Activated CD8-positive, alpha-beta T cell treated with anti-CD3 and anti-CD28 coated beads, Interleukin-2, amount 10 ng/mL, durations not matched to agents 7 days and 5 days (primary cell): ENCODE measurements around the gene RAPGEF6. TPM values are rescaled to one million over a fixed set of nuclear protein-coding genes. Genes with fewer than 3 reads are reported as not detected.
"Not testable (repeated sequence)": the region's sequence is repeated elsewhere in the genome, so short reads cannot be mapped to it uniquely, and the experiment has no call there.

Experiments used
- ATAC-seq: fragments of 150-1000 bp; cut with Tn5 transposase; one replicate; pipeline ENCODE4 v1.10.0; 2021; ENCODE audit warnings: moderate library complexity
- CTCF ChIA-PET: fragments of 350-600 bp; sonication (Branson Sonifier 250); formaldehyde crosslinking; loops from one replicate; lab custom pipeline; 2021; ENCODE audit warnings: antibody characterized with exemption; lab: Charles Lee
- POLR2A ChIA-PET: fragments of 350-600 bp; sonication (Branson Sonifier 250); formaldehyde crosslinking; loops from one replicate; lab custom pipeline; 2021; ENCODE audit warnings: antibody characterized with exemption; lab: Charles Lee
- DNase-seq: peaks from one replicate; pipeline ENCODE4 v3.0.0-alpha.2; 2020
- H3K27ac Mint-ChIP-seq: one replicate; pipeline ENCODE4 v1.8.0; 2021; ENCODE audit warnings: mild to moderate bottlenecking, mixed read lengths
- H3K27me3 Mint-ChIP-seq: one replicate; pipeline ENCODE4 v1.8.0; 2021; ENCODE audit warnings: low read depth, mixed read lengths
- H3K36me3 Mint-ChIP-seq: one replicate; pipeline ENCODE4 v1.8.0; 2021; ENCODE audit warnings: low read depth, mixed read lengths
- H3K4me1 Mint-ChIP-seq: one replicate; pipeline ENCODE4 v1.8.0; 2021; ENCODE audit warnings: low read depth, mixed read lengths
- H3K4me3 Mint-ChIP-seq: one replicate; pipeline ENCODE4 v1.8.0; 2021; ENCODE audit warnings: mild to moderate bottlenecking, mixed read lengths
- H3K9me3 Mint-ChIP-seq: one replicate; pipeline ENCODE4 v1.8.0; 2022; ENCODE audit warnings: mixed read lengths; ENCODE audit not compliant: insufficient read depth
- total RNA-seq, 2 experiments: library from RNA; stranded (reverse); gene quantifications; one replicate each; pipeline ENCODE4 v1.2.3, GENCODE V29; 2021

RAPGEF6 gene, protein sequence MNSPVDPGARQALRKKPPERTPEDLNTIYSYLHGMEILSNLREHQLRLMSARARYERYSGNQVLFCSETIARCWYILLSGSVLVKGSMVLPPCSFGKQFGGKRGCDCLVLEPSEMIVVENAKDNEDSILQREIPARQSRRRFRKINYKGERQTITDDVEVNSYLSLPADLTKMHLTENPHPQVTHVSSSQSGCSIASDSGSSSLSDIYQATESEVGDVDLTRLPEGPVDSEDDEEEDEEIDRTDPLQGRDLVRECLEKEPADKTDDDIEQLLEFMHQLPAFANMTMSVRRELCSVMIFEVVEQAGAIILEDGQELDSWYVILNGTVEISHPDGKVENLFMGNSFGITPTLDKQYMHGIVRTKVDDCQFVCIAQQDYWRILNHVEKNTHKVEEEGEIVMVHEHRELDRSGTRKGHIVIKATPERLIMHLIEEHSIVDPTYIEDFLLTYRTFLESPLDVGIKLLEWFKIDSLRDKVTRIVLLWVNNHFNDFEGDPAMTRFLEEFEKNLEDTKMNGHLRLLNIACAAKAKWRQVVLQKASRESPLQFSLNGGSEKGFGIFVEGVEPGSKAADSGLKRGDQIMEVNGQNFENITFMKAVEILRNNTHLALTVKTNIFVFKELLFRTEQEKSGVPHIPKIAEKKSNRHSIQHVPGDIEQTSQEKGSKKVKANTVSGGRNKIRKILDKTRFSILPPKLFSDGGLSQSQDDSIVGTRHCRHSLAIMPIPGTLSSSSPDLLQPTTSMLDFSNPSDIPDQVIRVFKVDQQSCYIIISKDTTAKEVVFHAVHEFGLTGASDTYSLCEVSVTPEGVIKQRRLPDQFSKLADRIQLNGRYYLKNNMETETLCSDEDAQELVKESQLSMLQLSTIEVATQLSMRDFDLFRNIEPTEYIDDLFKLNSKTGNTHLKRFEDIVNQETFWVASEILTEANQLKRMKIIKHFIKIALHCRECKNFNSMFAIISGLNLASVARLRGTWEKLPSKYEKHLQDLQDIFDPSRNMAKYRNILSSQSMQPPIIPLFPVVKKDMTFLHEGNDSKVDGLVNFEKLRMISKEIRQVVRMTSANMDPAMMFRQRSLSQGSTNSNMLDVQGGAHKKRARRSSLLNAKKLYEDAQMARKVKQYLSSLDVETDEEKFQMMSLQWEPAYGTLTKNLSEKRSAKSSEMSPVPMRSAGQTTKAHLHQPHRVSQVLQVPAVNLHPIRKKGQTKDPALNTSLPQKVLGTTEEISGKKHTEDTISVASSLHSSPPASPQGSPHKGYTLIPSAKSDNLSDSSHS (N-terminal part only)
- 10 to 100 TPM; 36.4 to 40.9 TPM for total RNA-seq

DNA sequence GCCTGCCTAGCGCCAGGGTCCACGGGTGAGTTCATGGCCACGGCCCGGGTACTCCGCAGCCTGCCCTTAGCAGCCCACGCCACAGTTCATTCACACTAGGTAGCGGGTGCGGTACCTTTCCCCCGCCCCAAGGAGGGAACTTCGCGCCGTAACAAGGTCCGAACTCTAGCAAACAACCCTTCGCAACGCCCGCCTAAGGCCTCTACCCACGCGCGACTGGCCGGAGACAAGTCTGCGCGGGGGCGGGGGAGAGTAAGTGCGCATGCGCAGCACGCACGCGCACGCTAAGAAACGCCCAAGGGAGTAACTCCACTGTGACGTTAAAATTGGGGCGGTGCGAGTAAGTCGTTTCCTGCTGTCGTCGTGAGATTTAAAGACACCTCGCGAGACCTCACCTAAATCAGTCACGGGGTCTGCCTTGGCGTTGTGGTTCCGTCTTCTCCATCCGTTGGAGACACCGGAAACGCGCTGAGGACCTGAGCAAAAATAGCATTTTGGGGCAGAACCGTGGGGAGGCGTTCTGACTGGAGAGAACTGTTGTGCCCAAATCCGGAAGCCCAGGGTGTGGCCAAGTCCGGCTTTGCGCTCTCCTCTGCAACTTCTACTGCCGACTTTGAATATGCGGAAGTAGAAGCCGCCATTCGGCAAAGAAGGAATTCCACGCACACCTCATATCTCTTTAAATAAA lies at the start of gene RAPGEF6:
RAPGEF6 (minus strand) TSS at position 234 of the 688 bp plus-strand sequence; CDS start at position 35, 199 bp downstream.
- DNase-seq (peak; percentile 99), ATAC-seq (peak; percentile 91)
- ChIA-PET CTCF (interaction anchor here (1.0 to 1.4 kb wide), 2 partner anchors 46 to 370 kb away, joined by 3 to 14 read pairs; no protein-coding TSS in a partner anchor), POLR2A (interaction anchor here (0.7 to 1.4 kb wide), 8 partner anchors 8 to 659 kb away, joined by 3 to 14 read pairs (median 3); partner anchors contain the start of genes FNIP1 and SLC22A4)
- H3K4me3 Mint-ChIP-seq: peak within 1 kb of the TSS; percentile 87
- no peaks in the 10 kb centered on the region for H3K9me3 Mint-ChIP-seq
- peak within 1 kb of the TSS; percentile 98 for H3K27ac Mint-ChIP-seq
- H3K36me3 Mint-ChIP-seq: peaks cover 8% of the 10 kb centered on the region
- H3K4me1 Mint-ChIP-seq: peaks cover 27% of the 10 kb centered on the region
- no peaks in the 10 kb centered on the region for H3K27me3 Mint-ChIP-seq

DNA sequence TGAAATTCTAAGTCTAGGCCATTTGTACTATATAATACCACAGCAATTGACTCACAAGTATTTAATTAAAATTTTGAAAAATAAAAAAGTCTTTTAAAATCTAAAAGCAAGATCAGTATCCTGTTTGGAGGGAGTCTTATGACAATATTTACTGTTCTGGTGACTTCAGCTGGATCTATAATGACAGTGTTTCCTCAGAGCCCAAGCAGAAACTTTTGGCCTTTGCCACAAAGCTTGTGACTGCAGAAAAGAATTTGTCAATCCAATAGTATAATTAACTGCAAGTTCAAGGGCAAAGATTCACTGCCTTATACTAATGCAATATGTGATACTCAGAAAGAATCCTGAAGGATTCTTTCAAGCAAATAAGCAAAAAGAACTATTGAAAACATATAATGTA lies 49.6 kb upstream of the RAPGEF6 start:
- DNase-seq: no peak
- H3K4me3 Mint-ChIP-seq: no peak overlapping the region
- peaks cover 5% of the 10 kb centered on the region for H3K9me3 Mint-ChIP-seq
- H3K27ac Mint-ChIP-seq: no peak overlapping the region
- no peak for ATAC-seq
- ChIA-PET CTCF (no interaction called here), POLR2A (no interaction called here)
- H3K36me3 Mint-ChIP-seq: peaks cover 25% of the 10 kb centered on the region
- no peaks in the 10 kb centered on the region for H3K27me3 Mint-ChIP-seq
- no peaks in the 10 kb centered on the region for H3K4me1 Mint-ChIP-seq

DNA sequence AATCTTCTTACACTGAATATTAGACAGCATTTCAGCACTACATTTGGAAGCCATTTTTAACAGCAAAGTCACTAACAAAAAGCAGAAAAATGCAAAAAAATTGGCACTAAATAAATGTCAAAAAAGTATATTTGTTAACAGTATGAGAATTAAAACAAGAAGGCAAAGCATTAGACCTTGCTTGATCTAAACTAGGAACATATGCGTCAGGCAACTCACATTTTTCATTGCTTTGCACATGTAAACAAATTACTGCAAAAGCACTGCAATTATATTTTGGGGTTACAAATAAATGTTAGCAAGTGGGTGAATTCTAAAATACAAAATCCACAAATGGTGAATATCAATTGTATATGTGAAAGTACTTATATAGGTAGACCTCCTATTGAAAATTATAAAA lies 49.0 kb upstream of the RAPGEF6 start:
- H3K36me3 Mint-ChIP-seq: peaks cover 26% of the 10 kb centered on the region
- POLR2A ChIA-PET: no interaction called here
- ATAC-seq (no peak), DNase-seq (no peak)
- no peaks in the 10 kb centered on the region for H3K27me3 Mint-ChIP-seq
- no peaks in the 10 kb centered on the region for H3K9me3 Mint-ChIP-seq
- H3K27ac Mint-ChIP-seq: no peak overlapping the region
- CTCF ChIA-PET: no interaction called here
- H3K4me1 Mint-ChIP-seq: no peaks in the 10 kb centered on the region
- H3K4me3 Mint-ChIP-seq: no peak overlapping the region

DNA sequence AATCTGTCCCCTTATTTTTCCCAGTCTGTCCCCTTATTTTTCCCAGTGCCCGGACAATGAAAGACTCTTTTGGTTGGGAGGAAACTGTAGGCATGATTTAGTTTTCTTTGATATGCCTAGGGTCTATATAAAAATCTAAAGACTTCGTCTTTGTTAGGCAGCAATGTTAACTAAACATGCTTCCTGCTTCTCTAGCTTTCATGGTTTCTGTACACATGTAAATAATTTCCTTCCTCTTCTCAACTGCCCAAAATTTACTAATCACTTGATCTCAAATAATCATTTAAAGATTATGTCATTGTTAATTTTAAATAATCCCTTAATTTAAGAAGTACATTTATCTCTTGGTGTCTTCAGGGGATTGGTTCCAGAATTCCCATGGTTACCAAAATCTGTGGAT lies 47.8 kb upstream of the RAPGEF6 start:
- no peak overlapping the region for H3K4me3 Mint-ChIP-seq
- H3K4me1 Mint-ChIP-seq: no peaks in the 10 kb centered on the region
- ChIA-PET POLR2A (no interaction called here), CTCF (no interaction called here)
- H3K27me3 Mint-ChIP-seq: no peaks in the 10 kb centered on the region
- no peak overlapping the region for H3K27ac Mint-ChIP-seq
- DNase-seq (no peak), ATAC-seq (no peak)
- peaks cover 28% of the 10 kb centered on the region for H3K36me3 Mint-ChIP-seq
- H3K9me3 Mint-ChIP-seq: no peaks in the 10 kb centered on the region

DNA sequence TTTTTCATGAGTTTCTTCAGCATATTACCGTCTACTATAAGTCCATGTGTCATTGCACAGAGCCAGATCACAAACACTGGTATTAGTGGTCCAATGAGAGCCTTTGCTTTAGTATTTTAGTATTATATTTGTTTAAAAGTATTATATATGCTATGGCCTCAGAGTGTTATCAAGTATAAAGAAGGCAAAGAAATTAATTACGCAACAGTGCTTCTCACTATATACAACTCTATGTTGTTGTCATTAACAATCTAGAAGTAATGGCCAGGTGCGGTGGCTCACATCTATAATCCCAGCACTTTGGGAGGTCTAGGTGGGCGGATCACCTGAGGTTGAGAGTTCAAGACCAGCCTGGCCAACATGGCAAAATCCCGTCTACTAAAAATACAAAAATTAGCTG lies 47.1 kb upstream of the RAPGEF6 start:
- ATAC-seq (no peak), DNase-seq (no peak)
- ChIA-PET POLR2A (no interaction called here), CTCF (no interaction called here)
- no peak overlapping the region for H3K27ac Mint-ChIP-seq
- no peaks in the 10 kb centered on the region for H3K9me3 Mint-ChIP-seq
- no peak overlapping the region for H3K4me3 Mint-ChIP-seq
- H3K27me3 Mint-ChIP-seq: no peaks in the 10 kb centered on the region
- no peaks in the 10 kb centered on the region for H3K4me1 Mint-ChIP-seq
- peaks cover 30% of the 10 kb centered on the region for H3K36me3 Mint-ChIP-seq

DNA sequence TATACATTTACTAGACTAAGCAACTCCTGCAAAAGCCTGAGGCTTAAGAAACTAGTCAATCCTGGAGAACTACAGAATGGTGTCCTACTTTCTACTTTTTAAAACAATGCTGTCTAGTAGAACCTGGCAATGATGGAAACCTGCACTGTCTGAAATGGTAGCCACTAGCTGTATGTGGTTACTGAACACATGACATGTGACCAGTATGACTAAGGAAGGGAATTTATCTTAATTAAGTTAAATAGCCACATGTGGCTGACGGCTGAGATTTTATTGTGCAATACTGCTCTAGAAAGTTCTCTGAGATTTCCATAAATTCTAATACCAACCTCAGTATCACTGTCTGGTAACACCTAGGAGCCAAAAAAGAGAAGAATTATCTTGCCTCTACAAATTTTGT lies 44.9 kb upstream of the RAPGEF6 start:
- Mint-ChIP-seq H3K27me3 (no peaks in the 10 kb centered on the region), H3K9me3 (no peaks in the 10 kb centered on the region), H3K36me3 (peaks cover 47% of the 10 kb centered on the region), H3K4me3 (no peak overlapping the region), H3K27ac (no peak overlapping the region), H3K4me1 (peaks cover 2% of the 10 kb centered on the region)
- CTCF ChIA-PET: interaction anchor here (1.4 kb wide), 1 partner anchor 90 kb away, joined by 4 read pairs; no protein-coding TSS in a partner anchor
- ATAC-seq (no peak), DNase-seq (no peak)
- POLR2A ChIA-PET: no interaction called here

DNA sequence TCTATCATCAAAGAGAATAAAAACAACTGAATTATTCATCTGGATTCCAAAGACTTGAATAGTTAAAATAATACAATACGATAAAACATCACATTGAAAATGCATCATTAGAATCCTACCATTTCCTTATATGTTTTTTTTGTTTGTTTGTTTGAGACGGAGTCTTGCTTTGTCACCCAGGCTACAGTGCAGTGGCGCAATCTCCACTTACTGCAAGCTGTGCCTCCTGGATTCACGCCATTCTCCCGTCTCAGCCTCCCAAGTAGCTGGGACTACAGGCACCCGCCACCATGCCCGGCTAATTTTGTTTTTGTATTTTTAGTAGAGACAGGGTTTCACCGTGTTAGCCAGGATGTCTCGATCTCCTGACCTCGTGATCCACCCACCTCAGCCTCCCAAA lies 43.2 kb upstream of the RAPGEF6 start:
- H3K27ac Mint-ChIP-seq, ATAC-seq, H3K9me3 Mint-ChIP-seq, POLR2A ChIA-PET, H3K27me3 Mint-ChIP-seq, H3K4me3 Mint-ChIP-seq, CTCF ChIA-PET, DNase-seq: not testable (repeated sequence)
- peaks cover 58% of the 10 kb centered on the region for H3K36me3 Mint-ChIP-seq
- peaks cover 13% of the 10 kb centered on the region for H3K4me1 Mint-ChIP-seq

DNA sequence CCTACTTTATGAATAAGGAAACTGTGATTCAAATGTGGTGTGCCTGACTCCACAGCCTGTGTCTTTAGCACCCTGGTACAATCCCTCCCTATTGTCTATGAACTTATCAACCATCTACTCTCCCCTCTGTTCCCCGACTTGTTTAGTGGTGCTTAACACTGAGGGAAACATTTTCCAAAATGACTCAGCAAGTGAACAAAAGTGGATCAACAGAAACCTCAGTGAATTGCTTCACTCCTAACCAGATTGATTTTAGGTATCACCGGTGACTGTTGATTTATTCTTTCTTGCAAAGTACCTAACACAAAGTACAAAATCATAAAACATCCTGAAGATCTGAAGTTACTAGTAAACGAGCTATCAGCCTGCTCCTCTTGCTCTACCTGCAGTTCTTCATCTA lies 42.1 kb upstream of the RAPGEF6 start:
- CTCF ChIA-PET: no interaction called here

DNA sequence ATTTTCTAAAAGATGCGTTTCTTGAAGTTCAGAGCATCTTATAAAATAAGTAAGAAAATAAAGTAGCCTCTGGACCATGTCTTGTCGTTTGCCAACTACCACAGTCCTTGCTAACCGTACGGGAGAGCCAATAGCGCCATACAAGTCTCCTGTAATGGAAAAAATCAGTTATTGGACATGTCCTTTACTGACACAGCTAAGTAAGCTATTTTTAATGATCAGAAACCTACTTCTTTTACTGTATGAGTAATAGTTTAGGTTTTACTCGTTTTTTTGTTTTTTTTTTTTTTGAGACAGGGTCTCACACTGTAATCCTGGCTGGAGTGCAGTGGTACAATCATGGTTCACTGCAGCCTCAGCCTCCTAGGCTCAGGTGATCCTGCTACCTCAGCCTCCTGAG lies 37.7 kb upstream of the RAPGEF6 start:
- Mint-ChIP-seq H3K9me3 (no peaks in the 10 kb centered on the region), H3K27me3 (no peaks in the 10 kb centered on the region), H3K27ac (no peak overlapping the region), H3K36me3 (peaks cover 72% of the 10 kb centered on the region), H3K4me3 (no peak overlapping the region), H3K4me1 (peaks cover 32% of the 10 kb centered on the region)
- DNase-seq (no peak), ATAC-seq (no peak)
- ChIA-PET CTCF (no interaction called here), POLR2A (no interaction called here)

More for the DNA sequence above, 42.1 kb upstream of the RAPGEF6 start:
- POLR2A ChIA-PET: no interaction called here
- Mint-ChIP-seq H3K4me1 (peaks cover 19% of the 10 kb centered on the region), H3K36me3 (peaks cover 64% of the 10 kb centered on the region), H3K27ac (peak overlapping the region; percentile 59), H3K4me3 (no peak overlapping the region), H3K27me3 (no peaks in the 10 kb centered on the region), H3K9me3 (no peaks in the 10 kb centered on the region)
- DNase-seq (no peak), ATAC-seq (no peak)

DNA sequence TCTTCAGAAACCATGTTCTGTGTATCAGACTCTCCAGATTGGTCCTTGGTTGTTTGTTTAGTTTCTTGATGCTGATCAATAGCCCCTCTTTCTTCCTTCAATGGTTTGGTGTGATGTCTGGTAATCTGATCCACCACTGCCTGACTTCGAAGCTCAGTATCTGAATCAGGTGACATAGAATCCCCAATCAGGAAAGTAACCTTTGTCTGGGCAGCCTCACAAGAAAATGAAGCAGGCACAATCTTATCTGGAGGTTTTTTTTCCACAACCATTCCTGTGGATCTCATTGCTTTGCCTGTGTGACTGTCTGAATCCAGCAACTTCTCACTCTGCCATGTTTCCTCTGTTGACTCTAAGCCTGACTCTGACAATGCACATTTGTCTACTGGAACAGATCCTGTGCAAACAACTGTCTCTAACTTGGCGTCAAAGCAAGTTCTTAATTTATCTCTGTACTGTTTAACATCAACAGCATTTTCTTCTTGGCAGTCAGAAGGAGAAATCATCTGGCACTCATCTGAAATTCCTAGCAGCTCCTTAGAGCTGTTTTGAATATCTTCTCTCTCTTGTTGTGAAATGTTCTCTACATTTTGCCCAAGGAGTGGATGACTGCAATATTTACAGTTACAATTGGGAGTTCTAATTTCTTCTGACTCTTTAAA lies 37.1 kb upstream of the RAPGEF6 start:
- H3K27ac Mint-ChIP-seq: no peak overlapping the region
- POLR2A ChIA-PET: no interaction called here
- H3K27me3 Mint-ChIP-seq: no peaks in the 10 kb centered on the region
- H3K36me3 Mint-ChIP-seq: peaks cover 69% of the 10 kb centered on the region
- no peak for ATAC-seq
- no peaks in the 10 kb centered on the region for H3K9me3 Mint-ChIP-seq
- DNase-seq: no peak
- peaks cover 32% of the 10 kb centered on the region for H3K4me1 Mint-ChIP-seq
- CTCF ChIA-PET: interaction anchor here (1.4 kb wide), 1 partner anchor 83 kb away, joined by 4 read pairs; no protein-coding TSS in a partner anchor
- no peak overlapping the region for H3K4me3 Mint-ChIP-seq
